PFSK-1 (cell line): ENCODE results near the gene RBBP5.

Experiments used
- FOXP2 ChIP-seq: optimal IDR thresholded peaks from 2 replicates; pipeline ENCODE3; 2011; ENCODE audit warnings: borderline replicate concordance, control low read depth, inconsistent platforms; ENCODE audit not compliant: insufficient read depth; ENCODE audit errors: extremely low read length, extremely low read depth
- POLR2AphosphoS5 ChIP-seq: IDR thresholded peaks from 2 replicates; pipeline ENCODE4 v1.6.1; 2012; ENCODE audit warnings: low read depth, mild to moderate bottlenecking, control low read depth, low read length, moderate library complexity
- SIN3A ChIP-seq: IDR thresholded peaks from 2 replicates; pipeline ENCODE4 v1.6.1; 2012; ENCODE audit warnings: mild to moderate bottlenecking, low read length, moderate library complexity, borderline replicate concordance; ENCODE audit not compliant: insufficient read depth
- TAF1 ChIP-seq: IDR thresholded peaks from 2 replicates; pipeline ENCODE4 v1.6.1; 2012; ENCODE audit warnings: low read length, control low read depth, borderline replicate concordance; ENCODE audit not compliant: insufficient read depth
- TF ChIP-seq, protein P1 (sequence below), 2 experiments: IDR thresholded peaks; 2 replicates each; pipeline versions ENCODE4 v1.6.1 to v1.8.0; 2011 to 2012; ENCODE audit warnings: low read depth in 2 of 2, low read length in 2 of 2, control low read depth in 1 of 2, inconsistent platforms in 1 of 2, mild to moderate bottlenecking in 1 of 2, moderate library complexity in 1 of 2; ENCODE audit not compliant: insufficient read depth in 1 of 2

Gene RBBP5

DNA sequence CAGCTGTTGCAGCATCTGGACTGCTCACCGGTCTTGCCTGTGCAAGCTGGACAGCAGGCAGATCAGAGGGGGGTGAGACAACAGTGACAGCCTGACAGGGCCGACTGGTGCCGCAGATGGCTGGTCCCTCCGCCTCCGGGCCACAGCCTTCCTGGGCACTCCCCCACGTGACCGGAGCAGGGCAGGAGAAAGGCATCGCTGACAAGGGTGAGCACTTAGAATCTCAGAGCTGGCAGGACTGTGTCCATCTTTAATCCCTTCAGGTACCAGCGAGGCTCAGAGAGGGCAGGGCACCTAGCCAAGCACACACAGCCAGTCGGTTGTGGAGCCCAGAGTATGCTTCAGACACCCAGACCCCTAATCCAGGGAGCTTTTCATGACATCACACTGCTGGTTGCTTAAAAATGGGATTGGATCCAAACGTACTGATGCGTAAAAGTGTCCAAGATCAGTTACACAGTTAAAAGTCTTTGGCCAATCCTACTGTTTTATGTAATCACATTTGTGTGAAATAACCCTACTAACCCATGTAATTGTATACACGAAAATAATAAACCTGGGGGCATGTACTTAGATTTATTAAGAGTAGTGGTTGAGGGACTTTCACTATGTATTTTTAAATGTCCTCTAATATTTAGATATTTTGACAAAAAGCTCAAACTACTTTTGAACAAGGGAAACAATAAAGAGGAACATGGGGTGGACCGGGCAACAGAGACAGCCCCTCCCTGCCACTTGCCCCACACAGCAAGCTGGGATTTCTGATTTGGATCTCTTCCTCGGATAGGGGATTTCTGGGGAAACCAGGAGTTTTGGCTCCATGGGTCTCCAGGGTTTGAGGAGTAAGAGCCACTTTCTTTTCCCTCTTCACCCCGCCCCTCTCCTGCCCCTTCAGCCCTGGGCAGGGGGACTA, 79.5 kb downstream of the RBBP5 start:
- TF ChIP-seq POLR2AphosphoS5 (no peak), FOXP2 (no peak), SIN3A (no peak), TAF1 (no peak)
- TF ChIP-seq, protein P1, sequence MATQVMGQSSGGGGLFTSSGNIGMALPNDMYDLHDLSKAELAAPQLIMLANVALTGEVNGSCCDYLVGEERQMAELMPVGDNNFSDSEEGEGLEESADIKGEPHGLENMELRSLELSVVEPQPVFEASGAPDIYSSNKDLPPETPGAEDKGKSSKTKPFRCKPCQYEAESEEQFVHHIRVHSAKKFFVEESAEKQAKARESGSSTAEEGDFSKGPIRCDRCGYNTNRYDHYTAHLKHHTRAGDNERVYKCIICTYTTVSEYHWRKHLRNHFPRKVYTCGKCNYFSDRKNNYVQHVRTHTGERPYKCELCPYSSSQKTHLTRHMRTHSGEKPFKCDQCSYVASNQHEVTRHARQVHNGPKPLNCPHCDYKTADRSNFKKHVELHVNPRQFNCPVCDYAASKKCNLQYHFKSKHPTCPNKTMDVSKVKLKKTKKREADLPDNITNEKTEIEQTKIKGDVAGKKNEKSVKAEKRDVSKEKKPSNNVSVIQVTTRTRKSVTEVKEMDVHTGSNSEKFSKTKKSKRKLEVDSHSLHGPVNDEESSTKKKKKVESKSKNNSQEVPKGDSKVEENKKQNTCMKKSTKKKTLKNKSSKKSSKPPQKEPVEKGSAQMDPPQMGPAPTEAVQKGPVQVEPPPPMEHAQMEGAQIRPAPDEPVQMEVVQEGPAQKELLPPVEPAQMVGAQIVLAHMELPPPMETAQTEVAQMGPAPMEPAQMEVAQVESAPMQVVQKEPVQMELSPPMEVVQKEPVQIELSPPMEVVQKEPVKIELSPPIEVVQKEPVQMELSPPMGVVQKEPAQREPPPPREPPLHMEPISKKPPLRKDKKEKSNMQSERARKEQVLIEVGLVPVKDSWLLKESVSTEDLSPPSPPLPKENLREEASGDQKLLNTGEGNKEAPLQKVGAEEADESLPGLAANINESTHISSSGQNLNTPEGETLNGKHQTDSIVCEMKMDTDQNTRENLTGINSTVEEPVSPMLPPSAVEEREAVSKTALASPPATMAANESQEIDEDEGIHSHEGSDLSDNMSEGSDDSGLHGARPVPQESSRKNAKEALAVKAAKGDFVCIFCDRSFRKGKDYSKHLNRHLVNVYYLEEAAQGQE (IDR thresholded peaks at IDR 0.05; ENCODE audit: insufficient read depth in 1 of 2, low read depth in 2 of 2, low read length in 2 of 2), result no peak

DNA sequence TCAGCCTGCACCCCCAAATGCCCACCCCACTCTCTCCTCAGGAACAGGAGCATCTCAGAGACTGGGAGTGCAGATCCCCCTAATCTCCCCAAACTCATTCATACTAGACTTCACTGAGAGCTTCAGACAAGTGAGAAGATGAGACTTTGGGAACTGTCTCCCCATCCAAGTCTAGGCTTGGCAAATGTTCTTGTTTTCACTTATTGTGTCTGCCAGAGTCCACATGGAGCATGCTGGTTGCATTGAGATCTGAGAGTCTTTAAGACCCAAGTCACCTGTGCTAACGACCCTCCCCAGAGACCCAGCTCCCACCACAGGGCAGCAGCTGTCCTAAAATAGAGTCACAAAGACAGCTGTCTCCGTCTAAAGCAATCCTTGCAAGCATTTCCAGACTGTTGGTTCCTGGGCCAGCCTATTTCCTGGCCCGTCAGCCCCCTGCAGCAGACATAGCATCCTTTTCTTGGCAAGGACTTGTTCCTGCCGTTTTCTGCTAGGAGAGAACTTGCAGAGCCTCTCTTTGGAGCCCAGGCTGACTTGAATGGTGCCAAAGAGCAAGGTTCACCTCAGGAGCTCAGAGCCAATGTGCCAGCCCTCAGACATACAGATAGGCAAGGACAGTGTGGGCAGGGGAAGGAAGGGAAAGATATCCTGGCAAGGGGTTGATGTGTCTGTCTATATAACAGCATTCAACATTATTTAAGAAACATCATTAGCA, 80.6 kb downstream of the RBBP5 start:
- TF ChIP-seq FOXP2 (no peak), TAF1 (no peak)
- TF ChIP-seq, protein P1 (IDR thresholded peaks at IDR 0.05; ENCODE audit: insufficient read depth in 1 of 2, low read depth in 2 of 2, low read length in 2 of 2), result no peak

DNA sequence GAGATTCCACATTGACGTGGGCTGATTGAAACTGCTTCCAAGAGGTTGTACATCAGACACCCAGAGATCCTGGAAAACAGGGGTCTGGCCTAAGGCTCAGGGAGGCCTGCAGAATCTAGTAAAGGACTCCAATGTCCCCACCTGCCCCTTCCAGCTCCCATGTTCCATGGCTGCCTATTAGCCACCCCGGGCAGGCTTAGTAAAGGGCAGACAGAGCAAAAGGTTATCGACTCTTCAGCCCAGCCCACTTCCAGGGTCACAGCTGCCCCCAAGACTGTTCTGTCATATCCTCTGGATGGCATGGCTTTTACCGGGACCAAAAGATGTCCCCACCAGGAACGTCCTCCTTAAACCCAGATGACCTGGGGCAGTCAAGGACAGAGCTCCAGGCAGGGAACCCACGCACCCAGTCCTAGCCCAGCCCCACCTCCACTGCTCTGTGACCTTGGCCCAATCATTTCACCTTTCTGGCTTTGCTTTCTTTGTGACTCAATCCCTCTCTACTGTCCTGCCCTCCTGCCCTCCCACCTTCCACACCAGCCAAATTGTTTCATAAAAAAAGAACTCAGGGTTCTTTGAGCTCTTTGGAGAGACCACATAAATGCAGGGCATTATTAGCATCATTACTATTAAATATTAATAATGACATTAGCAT, 83.5 kb downstream of the RBBP5 start:
- no peak for TF ChIP-seq TAF1
- TF ChIP-seq FOXP2, result no peak
- TF ChIP-seq, protein P1 (IDR thresholded peaks at IDR 0.05; ENCODE audit: insufficient read depth in 1 of 2, low read depth in 2 of 2, low read length in 2 of 2), result no peak
- no peak for TF ChIP-seq SIN3A
- no peak for TF ChIP-seq POLR2AphosphoS5

DNA sequence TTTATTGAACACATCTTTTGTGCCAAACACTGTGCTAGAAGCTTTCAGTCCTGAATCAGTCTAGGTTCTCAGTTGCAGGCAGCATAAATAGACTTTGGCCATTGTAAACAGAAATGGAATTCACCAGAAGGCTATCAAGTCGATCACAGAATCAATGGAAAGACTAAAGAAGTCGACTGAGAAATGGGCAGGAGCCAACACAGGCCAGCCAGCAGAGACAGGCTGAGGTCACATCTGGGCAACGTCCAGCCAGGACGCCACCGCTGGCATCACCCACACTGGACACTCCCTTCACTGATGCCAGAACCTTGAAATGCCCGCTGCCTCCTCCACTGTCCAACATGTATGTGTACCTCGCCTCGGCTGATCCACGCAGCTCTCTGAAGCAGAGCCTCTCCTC, 84.2 kb downstream of the RBBP5 start:
- no peak for TF ChIP-seq POLR2AphosphoS5
- TF ChIP-seq SIN3A, result no peak
- TF ChIP-seq, protein P1 (IDR thresholded peaks at IDR 0.05; ENCODE audit: insufficient read depth in 1 of 2, low read depth in 2 of 2, low read length in 2 of 2), result no peak
- no peak for TF ChIP-seq TAF1
- TF ChIP-seq FOXP2, result no peak
